Measurements from ENCODE around the gene PAF1.

DNA sequence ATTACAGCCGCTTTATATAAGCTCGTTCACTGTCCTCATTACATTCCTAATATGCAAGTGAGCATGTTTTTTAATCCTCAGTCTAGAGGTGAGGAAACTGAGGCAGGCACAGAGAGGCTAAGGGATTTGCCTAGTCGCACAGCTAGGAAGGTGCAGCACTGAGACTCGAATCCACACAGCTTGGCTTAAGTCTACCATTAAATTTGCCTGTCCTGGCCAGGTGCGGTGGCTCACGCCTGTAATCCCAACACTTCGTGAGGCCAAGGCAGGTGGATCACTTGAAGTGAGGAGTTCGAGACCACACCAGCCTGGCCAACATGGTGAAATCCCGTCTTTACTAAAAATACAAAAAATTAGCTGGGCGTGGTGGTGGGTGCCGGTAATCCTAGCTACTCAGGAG lies 36.8 kb upstream of the PAF1 start:
- TF ChIP-seq, protein P1, sequence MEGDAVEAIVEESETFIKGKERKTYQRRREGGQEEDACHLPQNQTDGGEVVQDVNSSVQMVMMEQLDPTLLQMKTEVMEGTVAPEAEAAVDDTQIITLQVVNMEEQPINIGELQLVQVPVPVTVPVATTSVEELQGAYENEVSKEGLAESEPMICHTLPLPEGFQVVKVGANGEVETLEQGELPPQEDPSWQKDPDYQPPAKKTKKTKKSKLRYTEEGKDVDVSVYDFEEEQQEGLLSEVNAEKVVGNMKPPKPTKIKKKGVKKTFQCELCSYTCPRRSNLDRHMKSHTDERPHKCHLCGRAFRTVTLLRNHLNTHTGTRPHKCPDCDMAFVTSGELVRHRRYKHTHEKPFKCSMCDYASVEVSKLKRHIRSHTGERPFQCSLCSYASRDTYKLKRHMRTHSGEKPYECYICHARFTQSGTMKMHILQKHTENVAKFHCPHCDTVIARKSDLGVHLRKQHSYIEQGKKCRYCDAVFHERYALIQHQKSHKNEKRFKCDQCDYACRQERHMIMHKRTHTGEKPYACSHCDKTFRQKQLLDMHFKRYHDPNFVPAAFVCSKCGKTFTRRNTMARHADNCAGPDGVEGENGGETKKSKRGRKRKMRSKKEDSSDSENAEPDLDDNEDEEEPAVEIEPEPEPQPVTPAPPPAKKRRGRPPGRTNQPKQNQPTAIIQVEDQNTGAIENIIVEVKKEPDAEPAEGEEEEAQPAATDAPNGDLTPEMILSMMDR (IDR thresholded peaks at IDR 0.05) = no peak
- no peak for TF ChIP-seq POLR2A (IDR thresholded peaks at IDR 0.05)
